ENCODE results near the gene COG8.
"Not testable (repeated sequence)": the region's sequence is repeated elsewhere in the genome, so short reads cannot be mapped to it uniquely, and the experiment has no call there.

Gene COG8

GRCh38 chr16:69339289-69340094, at the start of gene COG8, which contains the start of gene NIP7:
Gene COG8, minus strand, starts transcription at chr16:69339564. Its CDS starts 12 bp downstream, at chr16:69339552.
Gene NIP7, plus strand, starts transcription at chr16:69339772. Its CDS starts 58 bp downstream, at chr16:69339830.
- peak; percentile 92 for DNase-seq

- no peak for DNase-seq
These were observed 47.2 kb upstream of the COG8 start for GRCh38 chr16:69386596-69386995.

- DNase-seq = no peak
These were observed 45.6 kb upstream of the COG8 start for GRCh38 chr16:69384974-69385373.

GRCh38 chr16:69382421-69382820, 43.1 kb upstream of the COG8 start:
- no peak for DNase-seq

- no peak for DNase-seq
These were observed 41.9 kb upstream of the COG8 start for GRCh38 chr16:69381231-69381630.

- DNase-seq = no peak
These were observed 39.4 kb upstream of the COG8 start for GRCh38 chr16:69378760-69379159.

GRCh38 chr16:69378036-69378435, 38.7 kb upstream of the COG8 start:
- DNase-seq = no peak

GRCh38 chr16:69376393-69377059, 37.2 kb upstream of the COG8 start:
- no peak for DNase-seq

- no peak for DNase-seq
These were observed 33.7 kb upstream of the COG8 start for GRCh38 chr16:69373019-69373418.

GRCh38 chr16:69371564-69371963, 32.2 kb upstream of the COG8 start:
- DNase-seq = no peak

GRCh38 chr16:69368866-69369265, 29.5 kb upstream of the COG8 start:
- DNase-seq = no peak

GRCh38 chr16:69367980-69368379, 28.6 kb upstream of the COG8 start:
- no peak for DNase-seq

- no peak for DNase-seq
These were observed 27.1 kb upstream of the COG8 start for GRCh38 chr16:69366431-69366830.

- DNase-seq = no peak
These were observed 26.5 kb upstream of the COG8 start for GRCh38 chr16:69365901-69366300.

- DNase-seq = no peak
These were observed 24.7 kb upstream of the COG8 start for GRCh38 chr16:69364088-69364487.

- no peak for DNase-seq
These were observed 23.9 kb upstream of the COG8 start for GRCh38 chr16:69363281-69363717.

GRCh38 chr16:69360070-69360469, 20.7 kb upstream of the COG8 start:
- DNase-seq = not testable (repeated sequence)

- DNase-seq = no peak
These were observed 12.1 kb upstream of the COG8 start, which contains the start of gene TMED6 for GRCh38 chr16:69351309-69352027. Gene TMED6, minus strand, starts transcription at chr16:69351786. Its CDS starts 33 bp downstream, at chr16:69351753.

GRCh38 chr16:69350536-69351133, 11.3 kb upstream of the COG8 start:
- no peak for DNase-seq

- DNase-seq = no peak
These were observed 10.2 kb upstream of the COG8 start for GRCh38 chr16:69349536-69349935.

GRCh38 chr16:69348222-69348621, 8.9 kb upstream of the COG8 start:
- no peak for DNase-seq

- no peak for DNase-seq
These were observed 7.3 kb upstream of the COG8 start for GRCh38 chr16:69346683-69347082.

- no peak for DNase-seq
These were observed 6.6 kb upstream of the COG8 start for GRCh38 chr16:69345923-69346322.

Measured in NCI-H2029 (cell line).